Naive thymus-derived CD4-positive, alpha-beta T cell (primary cell): ENCODE results near the gene ZNF225. TPM values are rescaled to one million over a fixed set of nuclear protein-coding genes. Genes with fewer than 3 reads are reported as not detected.

Experiments used
- ATAC-seq: fragments of 150-1000 bp; cut with Tn5 transposase; 2 replicates; pipeline ENCODE4 v1.10.0; 2021; ENCODE audit warnings: mild to moderate bottlenecking, moderate library complexity
- CTCF ChIA-PET: fragments of 350-600 bp; sonication (Branson Sonifier 250); formaldehyde crosslinking; loops from one replicate; lab custom pipeline; 2021; ENCODE audit warnings: antibody characterized with exemption; lab: Charles Lee
- POLR2A ChIA-PET: fragments of 350-600 bp; sonication (Branson Sonifier 250); formaldehyde crosslinking; loops from one replicate; lab custom pipeline; 2021; ENCODE audit warnings: antibody characterized with exemption, inconsistent platforms; lab: Charles Lee
- DNase-seq, 9 donors: peaks; one replicate each; pipeline versions ENCODE4 v3.0.0 to v3.0.0-alpha.2; 2020 to 2022; ENCODE audit warnings: mixed read lengths in 1 of 9
- H3K27ac ChIP-seq: one replicate; pipeline ENCODE4 v1.7.0; 2013; ENCODE audit warnings: mild to moderate bottlenecking, low read depth, low read length, moderate library complexity
- H3K27me3 ChIP-seq, 2 donors: one replicate each; pipeline ENCODE4 v1.7.0; 2013; ENCODE audit warnings: low read length in 2 of 2, mild to moderate bottlenecking in 2 of 2, moderate library complexity in 2 of 2; ENCODE audit not compliant: control insufficient read depth in 2 of 2, insufficient read depth in 2 of 2
- H3K36me3 ChIP-seq, 3 experiments: 1 replicate in 2 of 3; 2 replicates in 1 of 3; pipeline ENCODE4 v1.7.0; 2013; ENCODE audit warnings: low read length in 3 of 3, mild to moderate bottlenecking in 3 of 3, moderate library complexity in 1 of 3; ENCODE audit not compliant: insufficient read depth in 3 of 3, control insufficient read depth in 2 of 3
- H3K4me1 ChIP-seq, 2 donors: one replicate each; pipeline ENCODE4 v1.7.0; 2013; ENCODE audit warnings: low read length in 2 of 2, mild to moderate bottlenecking in 2 of 2, moderate library complexity in 1 of 2; ENCODE audit not compliant: control insufficient read depth in 2 of 2, insufficient read depth in 2 of 2
- H3K4me3 ChIP-seq: 2 replicates; pipeline ENCODE4 v1.7.0; 2013; ENCODE audit warnings: mild to moderate bottlenecking, low read length
- H3K9me3 ChIP-seq, 3 experiments: 1 replicate in 2 of 3; 2 replicates in 1 of 3; pipeline ENCODE4 v1.7.0; 2013; ENCODE audit warnings: low read length in 3 of 3; ENCODE audit not compliant: control insufficient read depth in 2 of 3
- H3K27ac Mint-ChIP-seq, 9 donors: one replicate each; pipeline ENCODE4 v1.8.0; 2020 to 2022; ENCODE audit warnings: mixed read lengths in 9 of 9, mild to moderate bottlenecking in 8 of 9, moderate library complexity in 5 of 9, inconsistent platforms in 2 of 9
- H3K27me3 Mint-ChIP-seq, 5 donors: one replicate each; pipeline ENCODE4 v1.8.0; 2021 to 2022; ENCODE audit warnings: mixed read lengths in 5 of 5, mild to moderate bottlenecking in 1 of 5
- H3K36me3 Mint-ChIP-seq, 5 donors: one replicate each; pipeline ENCODE4 v1.8.0; 2020 to 2022; ENCODE audit warnings: mixed read lengths in 5 of 5, mild to moderate bottlenecking in 3 of 5, inconsistent platforms in 1 of 5
- H3K4me1 Mint-ChIP-seq, 7 donors: one replicate each; pipeline ENCODE4 v1.8.0; 2020 to 2022; ENCODE audit warnings: mixed read lengths in 7 of 7, mild to moderate bottlenecking in 3 of 7, inconsistent platforms in 1 of 7
- H3K4me3 Mint-ChIP-seq, 10 donors: one replicate each; pipeline ENCODE4 v1.8.0; 2020 to 2022; ENCODE audit warnings: mild to moderate bottlenecking in 10 of 10, mixed read lengths in 10 of 10, moderate library complexity in 6 of 10, inconsistent platforms in 2 of 10
- H3K9me3 Mint-ChIP-seq, 11 donors: one replicate each; pipeline ENCODE4 v1.8.0; 2020 to 2022; ENCODE audit warnings: mixed read lengths in 11 of 11, mild to moderate bottlenecking in 4 of 11, inconsistent platforms in 1 of 11, moderate library complexity in 1 of 11
- intact Hi-C, 2 donors: fragments of 100-400 bp; cut with micrococcal nuclease; formaldehyde crosslinking; loops; one replicate each; pipeline ENCODE4 v1.15.1; 2023
- polyA plus RNA-seq, 2 donors: library from polyadenylated mRNA; unstranded; fragments of 300-500 nt; fragmentation: Illumina TruSeq; gene quantifications; one replicate each; pipeline ENCODE4 v1.2.3, GENCODE V29; 2021
- total RNA-seq, 6 experiments: library from RNA in 5 of 6; stranded (reverse) in 5 of 6; gene quantifications; 1 replicate in 5 of 6; 2 replicates in 1 of 6; pipeline ENCODE4 v1.2.3 and lab custom pipeline; 2021 to 2026

ZNF225 gene
- total and polyA plus RNA-seq, 7 experiments from 2014 or later, result 0.69 to 13.0 (median 5.1) TPM

DNA sequence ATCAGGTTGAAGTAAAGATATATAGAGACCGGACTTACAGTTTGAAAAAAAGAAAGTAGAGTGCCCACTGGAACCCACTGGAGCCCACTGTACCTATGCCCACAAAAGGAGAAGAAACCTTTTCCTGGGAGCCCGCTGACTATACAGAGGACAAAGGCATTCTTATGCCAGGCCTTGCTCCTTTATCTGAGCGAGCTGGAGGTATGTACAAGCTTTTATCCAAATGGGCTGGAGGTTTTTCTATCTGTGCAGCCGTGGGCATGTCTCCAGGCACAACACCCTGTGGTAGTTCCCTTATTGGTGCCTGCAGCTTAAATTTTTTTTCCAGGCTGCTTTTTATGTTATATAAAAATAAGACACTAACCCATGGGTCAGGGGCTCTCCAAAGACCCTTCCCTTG, 36.6 kb downstream of the ZNF225 start:
- H3K27me3 ChIP-seq, result no peaks in the 10 kb centered on the region
- ChIA-PET CTCF (interaction anchor here (0.6 kb wide), 1 partner anchor 57 kb away, joined by 3 read pairs; no protein-coding TSS in a partner anchor), POLR2A (interaction anchor here (1.6 kb wide), 1 partner anchor 15 kb away, joined by 10 read pairs; the partner anchor contains the start of gene ZNF226)
- Mint-ChIP-seq H3K27ac (no peak overlapping the region), H3K4me1 (peaks cover 0 to under 1% (median 0%) of the 10 kb centered on the region in 7 donors), H3K27me3 (no peaks in the 10 kb centered on the region), H3K4me3 (no peak overlapping the region), H3K9me3 (peaks cover 8 to 83% (median 33%) of the 10 kb centered on the region in 11 donors), H3K36me3 (peaks cover 49 to 89% (median 87%) of the 10 kb centered on the region in 5 donors)
- H3K36me3 ChIP-seq, result peaks cover 12 to 79% (median 19%) of the 10 kb centered on the region in 3 experiments
- no peak for DNase-seq
- H3K4me3 ChIP-seq, result no peak overlapping the region
- intact Hi-C loops, result no loop called here
- H3K27ac ChIP-seq, result no peak overlapping the region
- H3K9me3 ChIP-seq, result peaks cover 0 to 32% (median 0%) of the 10 kb centered on the region in 3 experiments
- H3K4me1 ChIP-seq, result no peaks in the 10 kb centered on the region
- no peak for ATAC-seq

DNA sequence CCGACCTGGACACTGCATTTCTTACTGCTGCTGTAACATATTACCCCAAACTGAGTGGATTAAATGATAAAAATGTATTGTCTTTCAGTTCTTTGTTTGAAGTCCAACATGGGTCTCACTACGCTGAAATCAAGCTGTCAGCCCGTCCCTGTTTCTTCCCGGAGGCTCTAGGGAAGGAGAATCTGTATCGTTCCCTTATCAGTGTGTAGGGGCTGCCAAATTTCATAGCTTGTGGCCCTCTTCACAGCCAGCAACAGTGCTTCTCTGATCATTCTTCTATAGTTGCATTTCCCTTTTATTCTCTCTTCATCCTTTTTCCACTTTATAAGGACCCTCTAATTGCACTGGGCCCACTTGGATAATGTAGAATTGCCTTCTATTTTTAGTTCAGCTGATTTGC, 38.3 kb downstream of the ZNF225 start:
- H3K4me1 ChIP-seq, result no peaks in the 10 kb centered on the region
- DNase-seq, result no peak
- intact Hi-C loops, result no loop called here
- H3K4me3 ChIP-seq, result no peak overlapping the region
- no peak overlapping the region for H3K27ac ChIP-seq
- Mint-ChIP-seq H3K36me3 (peaks cover 53 to 86% (median 81%) of the 10 kb centered on the region in 5 donors), H3K4me1 (no peaks in the 10 kb centered on the region), H3K9me3 (peaks cover 13 to 84% (median 40%) of the 10 kb centered on the region in 11 donors), H3K27ac (no peak overlapping the region), H3K4me3 (no peak overlapping the region), H3K27me3 (no peaks in the 10 kb centered on the region)
- no peaks in the 10 kb centered on the region for H3K27me3 ChIP-seq
- H3K36me3 ChIP-seq, result peaks cover 17 to 79% (median 26%) of the 10 kb centered on the region in 3 experiments
- ATAC-seq, result no peak
- H3K9me3 ChIP-seq, result peaks cover 7 to 40% (median 8%) of the 10 kb centered on the region in 3 experiments
- CTCF ChIA-PET, result no interaction called here
- POLR2A ChIA-PET, result no interaction called here

DNA sequence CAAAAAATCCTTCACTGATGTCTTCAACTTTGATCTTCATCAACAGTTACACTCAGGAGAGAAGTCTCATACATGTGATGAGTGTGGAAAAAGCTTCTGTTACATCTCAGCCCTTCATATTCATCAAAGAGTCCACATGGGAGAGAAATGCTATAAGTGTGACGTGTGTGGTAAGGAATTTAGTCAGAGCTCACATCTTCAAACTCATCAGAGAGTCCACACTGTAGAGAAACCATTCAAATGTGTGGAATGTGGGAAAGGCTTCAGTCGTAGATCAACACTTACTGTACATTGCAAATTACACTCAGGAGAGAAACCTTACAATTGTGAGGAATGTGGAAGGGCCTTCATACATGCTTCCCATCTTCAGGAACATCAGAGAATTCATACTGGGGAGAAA, 43.3 kb downstream of the ZNF225 start:
- no peaks in the 10 kb centered on the region for H3K4me1 Mint-ChIP-seq
- Histone ChIP-seq H3K4me1 (no peaks in the 10 kb centered on the region), H3K27me3 (no peaks in the 10 kb centered on the region), H3K27ac (no peak overlapping the region), H3K36me3 (peaks cover 19 to 52% (median 21%) of the 10 kb centered on the region in 3 experiments), H3K4me3 (no peak overlapping the region), H3K9me3 (peaks cover 13 to 62% (median 22%) of the 10 kb centered on the region in 3 experiments)
- no peak overlapping the region for H3K4me3 Mint-ChIP-seq
- ATAC-seq (no peak), DNase-seq (no peak)
- POLR2A ChIA-PET, result no interaction called here
- no peak overlapping the region for H3K27ac Mint-ChIP-seq
- H3K9me3 Mint-ChIP-seq, result peaks cover 22 to 96% (median 61%) of the 10 kb centered on the region in 11 donors
- peaks cover 43 to 63% (median 59%) of the 10 kb centered on the region in 5 donors for H3K36me3 Mint-ChIP-seq
- CTCF ChIA-PET, result no interaction called here
- no peaks in the 10 kb centered on the region for H3K27me3 Mint-ChIP-seq
- intact Hi-C loops, result no loop called here

- Mint-ChIP-seq H3K9me3 (peaks cover 3 to 94% (median 55%) of the 10 kb centered on the region in 11 donors), H3K27me3 (no peaks in the 10 kb centered on the region), H3K4me1 (peaks cover 10 to 40% (median 39%) of the 10 kb centered on the region in 7 donors), H3K36me3 (peaks cover 12 to 48% (median 35%) of the 10 kb centered on the region in 5 donors), H3K4me3 (peak overlapping the region in 2 of 10 donors; percentile 97 to 99), H3K27ac (no peak overlapping the region)
- Histone ChIP-seq H3K9me3 (peaks cover 0 to 40% (median 10%) of the 10 kb centered on the region in 3 experiments), H3K27me3 (no peaks in the 10 kb centered on the region), H3K4me3 (no peak overlapping the region), H3K4me1 (peaks cover 6 to 9% of the 10 kb centered on the region in 2 donors), H3K27ac (no peak overlapping the region), H3K36me3 (peaks cover 0 to 27% (median 5%) of the 10 kb centered on the region in 3 experiments)
- DNase-seq (no peak), ATAC-seq (no peak)
- ChIA-PET POLR2A (interaction anchor here (1.1 to 2.9 kb wide), 4 partner anchors 22 to 49 kb away, joined by 6 to 12 read pairs (median 8); partner anchors contain the start of genes ZNF227 and ZNF234), CTCF (interaction anchor here (0.6 kb wide), 1 partner anchor 211 kb away, joined by 4 read pairs; no protein-coding TSS in a partner anchor)
- intact Hi-C loops, result loop anchor here (1.0 to 10.0 kb wide), 5 partner anchors 22 to 141 kb away; partner anchors contain the start of genes ZNF234 (in 2 of the 2), ZNF225 (in 1 of the 2), ZNF235 (in 1 of the 2) and ZNF284 (in 1 of the 2)
These were observed 50.6 kb downstream of the ZNF225 start for GRCh38 chr19:44163789-44164188.

GRCh38 chr19:44164327-44164672, 51.1 kb downstream of the ZNF225 start:
- H3K27me3 Mint-ChIP-seq, result no peaks in the 10 kb centered on the region
- H3K4me3 Mint-ChIP-seq, result peak overlapping the region; percentile 97 to 99 (median 98)
- Histone ChIP-seq H3K4me3 (peak overlapping the region; percentile 87), H3K4me1 (peaks cover 6 to 9% of the 10 kb centered on the region in 2 donors), H3K9me3 (peaks cover 0 to 40% (median 10%) of the 10 kb centered on the region in 3 experiments), H3K27me3 (no peaks in the 10 kb centered on the region), H3K36me3 (peaks cover 4 to 32% (median 5%) of the 10 kb centered on the region in 3 experiments), H3K27ac (peak overlapping the region; percentile 78)
- H3K9me3 Mint-ChIP-seq, result peaks cover 3 to 94% (median 58%) of the 10 kb centered on the region in 11 donors
- peaks cover 10 to 40% (median 40%) of the 10 kb centered on the region in 7 donors for H3K4me1 Mint-ChIP-seq
- POLR2A ChIA-PET, result interaction anchor here (1.1 to 2.9 kb wide), 6 partner anchors 22 to 229 kb away, joined by 3 to 12 read pairs (median 8); partner anchors contain the start of genes ZNF227, ZNF234, ZNF235 and ZNF45
- peaks cover 12 to 53% (median 38%) of the 10 kb centered on the region in 5 donors for H3K36me3 Mint-ChIP-seq
- intact Hi-C loops, result loop anchor here (1.0 to 10.0 kb wide), 5 partner anchors 23 to 141 kb away; partner anchors contain the start of genes ZNF234 (in 2 of the 2), ZNF225 (in 1 of the 2), ZNF235 (in 1 of the 2) and ZNF284 (in 1 of the 2)
- ATAC-seq (no peak), DNase-seq (no peak)
- CTCF ChIA-PET, result no interaction called here
- H3K27ac Mint-ChIP-seq, result peak overlapping the region in 8 of 9 donors; percentile 84 to 99 (median 98)

DNA sequence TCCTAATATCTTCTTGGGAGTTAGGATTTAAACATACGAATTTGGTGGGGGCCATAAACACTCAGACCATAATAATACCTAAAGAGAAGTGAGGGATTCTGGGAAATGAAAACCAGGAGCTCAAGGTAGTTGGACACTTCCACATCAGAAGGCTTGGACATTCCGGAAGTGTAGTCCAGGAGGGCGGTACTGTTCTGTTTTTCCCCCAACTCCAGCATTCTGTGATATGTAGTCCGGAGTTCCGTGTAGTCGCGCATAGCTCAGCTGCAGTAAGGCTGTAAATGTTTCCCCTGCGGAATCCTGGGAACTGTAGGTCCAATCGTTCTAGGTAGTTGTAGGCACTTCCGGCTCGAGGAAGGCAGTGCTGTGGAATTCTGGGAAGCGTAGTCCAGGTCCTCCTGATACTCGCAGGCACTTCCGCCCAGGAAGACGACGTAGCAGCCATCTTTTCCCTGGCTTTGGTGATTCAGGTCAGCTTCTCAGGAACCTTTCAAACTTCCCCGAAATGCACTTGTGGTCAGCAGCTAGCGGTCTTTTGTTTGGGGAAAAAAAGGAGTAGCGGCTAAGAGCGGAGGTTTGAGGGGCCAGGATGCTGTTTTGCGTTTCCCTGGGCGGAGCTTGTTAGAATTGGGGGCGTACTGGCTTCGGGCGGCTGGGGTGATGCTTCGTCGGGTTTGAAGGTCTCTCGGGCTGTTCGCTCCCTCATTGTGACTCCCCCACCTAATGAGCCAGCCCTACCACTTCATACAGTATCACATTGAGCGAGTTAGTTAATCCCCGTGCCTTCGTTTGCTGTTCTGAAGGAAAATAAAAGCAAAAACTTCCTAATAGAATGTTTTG, 51.7 kb downstream of the ZNF225 start, which contains the start of gene ZNF226:
TSS of gene ZNF226 (plus strand) at position 428 of the 840 bp plus-strand sequence. CDS start 4,981 bp downstream, outside the sequence.
- Mint-ChIP-seq H3K4me1 (peaks cover 10 to 40% (median 40%) of the 10 kb centered on the region in 7 donors), H3K4me3 (peak within 1 kb of the TSS; percentile 97 to 99 (median 98)), H3K27ac (peak within 1 kb of the TSS; percentile 84 to 99 (median 97)), H3K9me3 (peaks cover 3 to 95% (median 58%) of the 10 kb centered on the region in 11 donors), H3K27me3 (no peaks in the 10 kb centered on the region), H3K36me3 (peaks cover 12 to 59% (median 44%) of the 10 kb centered on the region in 5 donors)
- Histone ChIP-seq H3K4me3 (peak within 1 kb of the TSS; percentile 87), H3K9me3 (peaks cover 0 to 46% (median 10%) of the 10 kb centered on the region in 3 experiments), H3K27ac (peak within 1 kb of the TSS; percentile 78), H3K4me1 (peaks cover 6 to 9% of the 10 kb centered on the region in 2 donors), H3K36me3 (peaks cover 9 to 38% (median 10%) of the 10 kb centered on the region in 3 experiments), H3K27me3 (no peaks in the 10 kb centered on the region)
- ATAC-seq (peak; percentile 97), DNase-seq (peak; percentile 24 to 83 (median 75))
- ChIA-PET POLR2A (interaction anchor here (0.6 to 2.9 kb wide), 10 partner anchors 11 to 335 kb away, joined by 3 to 12 read pairs (median 6); partner anchors contain the start of genes ZNF180, ZNF227, ZNF234 and ZNF235), CTCF (interaction anchor here (0.9 to 1.3 kb wide), 3 partner anchors 48 to 335 kb away, joined by 3 to 8 read pairs (median 3); partner anchors contain the start of gene ZNF227)
- intact Hi-C loops, result loop anchor here (1.0 to 10.0 kb wide), 10 partner anchors 24 to 335 kb away; partner anchors contain the start of genes ZNF224 (in 2 of the 2), ZNF225 (in 2 of the 2), ZNF230 (in 2 of the 2) and ZNF234 (in 2 of the 2)
